GM12875 (cell line): ENCODE data around the gene SDF4.

Experiments used
- H3K4me3 ChIP-seq: one replicate; pipeline ENCODE4 v1.5.1; 2011; ENCODE audit warnings: low read depth, low read length, control low read depth
- CTCF ChIP-seq: IDR thresholded peaks from 2 replicates; pipeline ENCODE4 v1.5.1; 2011; ENCODE audit warnings: low read depth, mild to moderate bottlenecking, control low read depth, inconsistent platforms, low read length, moderate library complexity, borderline replicate concordance; ENCODE audit not compliant: insufficient read depth

Gene SDF4

GRCh38 chr1:1171546-1172340, 60.1 kb downstream of the SDF4 start:
- no peak for TF ChIP-seq CTCF
- H3K4me3 ChIP-seq = no peak overlapping the region

DNA sequence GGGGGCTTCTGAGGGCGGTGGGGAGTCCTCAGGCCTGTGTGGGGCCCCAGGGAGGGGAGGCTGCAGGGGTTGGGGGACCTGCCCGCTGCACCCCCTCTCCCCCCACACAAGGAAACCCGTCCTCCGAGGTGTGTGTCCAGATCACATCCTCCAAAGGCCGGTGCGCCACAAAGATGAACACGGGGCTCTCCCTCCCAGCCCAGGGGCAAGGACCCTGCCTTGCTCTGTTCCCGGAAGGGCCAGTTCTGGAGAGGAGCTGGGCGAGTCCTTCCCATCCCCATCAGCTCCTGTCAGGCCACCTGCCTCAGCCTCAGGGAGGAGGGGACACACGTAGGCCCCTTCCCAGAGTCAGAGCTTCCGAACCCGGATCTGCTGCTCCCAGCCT, 60.6 kb downstream of the SDF4 start:
- no peak overlapping the region for H3K4me3 ChIP-seq
- TF ChIP-seq CTCF = no peak

DNA sequence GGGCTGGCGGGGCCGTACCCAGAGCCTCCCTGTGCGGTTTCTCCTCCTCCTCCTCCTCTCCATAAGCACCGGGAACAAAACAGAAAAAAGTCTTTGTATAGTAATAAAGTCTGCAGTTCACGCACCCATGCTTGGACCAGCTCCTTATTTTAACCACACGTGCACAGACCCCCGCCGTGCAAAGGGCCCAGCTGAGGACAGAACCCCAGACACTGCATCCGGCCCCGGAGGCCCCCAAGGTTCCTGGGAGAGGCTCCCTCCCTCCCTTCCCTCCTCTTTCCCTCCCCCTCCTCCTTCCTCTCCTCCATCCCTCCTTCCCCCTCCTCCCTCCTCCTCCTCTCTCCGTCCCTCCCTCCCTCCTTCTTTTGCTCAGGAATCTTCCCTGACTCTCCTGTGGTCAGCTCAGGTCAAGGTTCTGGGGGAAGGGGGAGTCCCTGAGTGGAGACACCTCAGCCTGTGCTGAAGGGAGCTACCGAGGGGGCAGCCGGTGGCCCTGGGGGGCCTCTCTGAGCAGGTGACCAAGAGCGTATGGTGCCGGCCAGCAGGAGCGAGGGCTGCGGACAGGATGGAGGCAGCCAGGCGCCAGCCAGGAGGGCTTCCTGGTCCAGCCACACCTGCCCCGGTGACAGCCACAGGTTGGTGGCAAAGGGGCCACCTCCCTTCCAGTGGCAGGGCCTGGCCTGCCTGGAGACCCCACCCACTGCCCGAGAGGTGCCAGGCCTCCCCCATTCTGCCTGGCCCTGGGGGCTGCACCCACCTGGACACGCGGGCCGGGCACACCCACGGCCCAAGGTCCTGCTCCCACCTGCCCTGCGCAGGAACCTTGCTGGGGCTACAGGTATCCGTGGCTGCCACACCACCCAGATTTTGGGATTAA, 61.3 kb downstream of the SDF4 start:
- TF ChIP-seq CTCF = no peak
- no peak overlapping the region for H3K4me3 ChIP-seq

DNA sequence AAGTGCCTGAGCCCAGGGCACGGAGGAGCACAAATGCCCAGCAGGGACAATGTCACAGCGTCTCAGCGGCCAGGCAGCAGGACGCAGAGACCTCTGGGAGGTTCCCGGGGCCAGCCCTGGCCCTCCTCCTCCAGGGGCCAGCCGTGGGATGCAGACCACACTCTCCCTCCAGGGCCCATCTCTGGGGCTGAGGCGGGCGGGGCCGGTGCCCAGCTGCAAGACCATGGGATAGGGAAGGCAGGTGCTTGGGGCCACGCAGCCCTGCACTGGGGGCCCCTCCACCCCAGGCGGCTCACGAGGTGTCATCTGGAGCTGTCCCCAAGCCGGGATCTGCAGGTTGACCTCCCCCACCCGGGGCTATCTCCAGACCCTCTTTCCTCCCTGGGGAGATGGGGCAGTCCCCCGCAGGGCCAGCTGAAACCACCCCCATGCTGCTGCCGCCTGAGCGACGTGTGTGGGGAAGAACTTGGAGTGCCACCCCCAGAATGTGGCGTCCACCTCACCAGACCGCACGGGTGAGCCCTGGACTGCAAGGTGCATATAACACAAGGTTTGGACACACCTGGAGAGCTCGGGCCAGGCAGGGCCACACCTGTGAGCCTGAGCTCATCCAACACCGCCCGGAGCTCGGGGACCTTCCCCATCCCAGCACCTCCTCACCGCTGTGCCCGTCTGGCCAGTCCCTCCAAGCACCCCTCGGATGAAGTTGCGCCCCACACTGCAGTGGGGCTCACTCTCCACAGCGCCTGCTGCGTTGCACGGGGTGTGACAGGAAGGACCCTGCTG, 62.2 kb downstream of the SDF4 start:
- no peak for TF ChIP-seq CTCF
- H3K4me3 ChIP-seq = no peak overlapping the region

GRCh38 chr1:1168451-1169411, 63.1 kb downstream of the SDF4 start:
- no peak overlapping the region for H3K4me3 ChIP-seq
- no peak for TF ChIP-seq CTCF

- TF ChIP-seq CTCF = no peak
- no peak overlapping the region for H3K4me3 ChIP-seq
Measured at GRCh38 chr1:1167841-1168450, 63.9 kb downstream of the SDF4 start.
